ENCODE results near the gene EPGN. TPM values are rescaled to one million over a fixed set of nuclear protein-coding genes. Genes with fewer than 3 reads are reported as not detected.

Gene EPGN
- total and polyA plus RNA-seq, 2 of the 13 experiments (the other 11 are each of a cell fraction or from before 2014, with no cell fraction given) = not detected

DNA sequence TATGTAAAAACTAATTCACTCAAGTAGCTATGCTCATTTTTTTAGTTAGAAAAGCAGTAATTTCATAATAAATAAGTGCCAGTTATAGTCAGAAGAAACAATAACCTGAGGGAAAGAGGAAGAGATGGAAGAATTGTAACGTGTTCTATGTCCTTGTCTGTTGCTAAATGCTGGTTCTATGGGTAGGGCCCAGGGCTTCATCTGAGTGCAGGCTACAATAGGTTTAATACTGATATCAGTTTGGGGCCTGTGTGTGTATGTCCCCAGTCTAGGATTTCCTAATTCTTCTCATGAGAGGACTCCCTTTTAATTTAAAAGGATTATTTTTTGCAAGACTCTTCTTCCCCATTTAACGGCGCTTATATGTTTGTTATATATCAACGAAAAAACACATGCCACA, 53.4 kb downstream of the EPGN start:
- Histone ChIP-seq H3K9ac (ENCODE audit: insufficient read depth, low read depth, low read length) (no peak overlapping the region), H2AFZ (ENCODE audit: low read length) (no peak overlapping the region), H3K4me1 (ENCODE audit: insufficient read depth, low read length) (no peaks in the 10 kb centered on the region), H3K4me2 (ENCODE audit: low read depth, low read length) (no peak overlapping the region), H3K4me3 (replicated peaks in 1 of 3; ENCODE audit: insufficient read depth in 1 of 3, low read depth in 2 of 3, low read length in 3 of 3) (no peak overlapping the region), H3K9me3 (ENCODE audit: low read length) (no peaks in the 10 kb centered on the region), H3K36me3 (replicated peaks in 1 of 2; ENCODE audit: control insufficient read depth in 1 of 2, insufficient read depth in 2 of 2, low read length in 2 of 2) (no peaks in the 10 kb centered on the region), H3K27ac (ENCODE audit: extremely low read length, insufficient read depth, low read length) (no peak overlapping the region), H3K79me2 (ENCODE audit: insufficient read depth, low read length) (no peaks in the 10 kb centered on the region), H3K27me3 (ENCODE audit: control insufficient read depth in 1 of 2, insufficient read depth in 2 of 2, low read length in 2 of 2) (peaks cover 0 to 22% of the 10 kb centered on the region in 2 experiments; a peak in 3 of 5 replicates), H4K20me1 (ENCODE audit: insufficient read depth, low read length) (no peaks in the 10 kb centered on the region)
- no peak for ATAC-seq
- DNase-seq (ENCODE audit: low spot score) = no peak
- no TSS peak for BruUV-seq (replicated peaks)
- intact Hi-C loops (cut with micrococcal nuclease; ENCODE audit: unreplicated experiment) (no loop called here), in situ Hi-C loops (cut with HindIII; ENCODE audit: extremely low pct_ligation_motif_present, low pct_unique_long_range_greater_than_20kb) (no loop called here)
- ChIA-PET CTCF (ENCODE audit: low intra/inter-chr PET ratio, low total read pairs) (no interaction called here), POLR2A (no interaction called here)
- 59% methylated on average over 4 of the region's 4 CpGs for WGBS (ENCODE audit: low lambda C conversion rate)
- no peak for TF ChIP-seq ARNT2 (CRISPR knock-in tag; IDR thresholded peaks at IDR 0.05; ENCODE audit: low read depth)
- FAIRE-seq = no peak

DNA sequence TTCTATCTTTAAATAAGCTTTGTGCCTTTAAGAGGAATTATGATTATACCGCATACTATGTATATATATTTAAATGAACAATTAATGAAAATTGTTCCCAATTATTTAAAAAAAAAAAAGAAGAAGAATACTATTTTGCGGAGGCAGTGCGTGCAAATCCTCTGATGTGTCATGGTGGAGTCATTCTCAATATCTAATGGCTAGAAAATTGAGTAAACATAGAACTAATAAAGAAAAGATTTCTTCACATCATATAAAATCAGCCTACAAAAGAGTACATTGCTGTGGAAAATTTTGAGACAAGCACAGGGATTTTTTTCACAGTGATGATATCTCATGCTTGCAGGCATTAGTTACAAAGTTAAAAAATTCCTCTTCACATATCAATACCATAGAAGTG, 54.1 kb downstream of the EPGN start:
- peaks cover 0 to 22% of the 10 kb centered on the region in 2 experiments; a peak in 3 of 5 replicates for H3K27me3 ChIP-seq (ENCODE audit: control insufficient read depth in 1 of 2, insufficient read depth in 2 of 2, low read length in 2 of 2)
- ATAC-seq (no peak), FAIRE-seq (no peak), DNase-seq (ENCODE audit: low spot score) (no peak)
- H2AFZ ChIP-seq (ENCODE audit: low read length) = no peak overlapping the region
- 90% methylated on average over 3 of the region's 3 CpGs for WGBS (ENCODE audit: low lambda C conversion rate)
- ChIA-PET POLR2A (no interaction called here), CTCF (ENCODE audit: low intra/inter-chr PET ratio, low total read pairs) (no interaction called here)
- H3K4me3 ChIP-seq (replicated peaks in 1 of 3; ENCODE audit: insufficient read depth in 1 of 3, low read depth in 2 of 3, low read length in 3 of 3) = no peak overlapping the region
- in situ Hi-C loops (cut with HindIII; ENCODE audit: extremely low pct_ligation_motif_present, low pct_unique_long_range_greater_than_20kb) (no loop called here), intact Hi-C loops (cut with micrococcal nuclease; ENCODE audit: unreplicated experiment) (no loop called here)
- no peak overlapping the region for H3K9ac ChIP-seq (ENCODE audit: insufficient read depth, low read depth, low read length)
- BruUV-seq (replicated peaks) = no TSS peak
- no peaks in the 10 kb centered on the region for H3K36me3 ChIP-seq (replicated peaks in 1 of 2; ENCODE audit: control insufficient read depth in 1 of 2, insufficient read depth in 2 of 2, low read length in 2 of 2)
- H3K79me2 ChIP-seq (ENCODE audit: insufficient read depth, low read length) = no peaks in the 10 kb centered on the region
- H3K9me3 ChIP-seq (ENCODE audit: low read length) = no peaks in the 10 kb centered on the region
- H4K20me1 ChIP-seq (ENCODE audit: insufficient read depth, low read length) = no peaks in the 10 kb centered on the region
- H3K27ac ChIP-seq (ENCODE audit: extremely low read length, insufficient read depth, low read length) = no peak overlapping the region
- H3K4me2 ChIP-seq (ENCODE audit: low read depth, low read length) = no peak overlapping the region
- no peaks in the 10 kb centered on the region for H3K4me1 ChIP-seq (ENCODE audit: insufficient read depth, low read length)
- TF ChIP-seq, protein P1, sequence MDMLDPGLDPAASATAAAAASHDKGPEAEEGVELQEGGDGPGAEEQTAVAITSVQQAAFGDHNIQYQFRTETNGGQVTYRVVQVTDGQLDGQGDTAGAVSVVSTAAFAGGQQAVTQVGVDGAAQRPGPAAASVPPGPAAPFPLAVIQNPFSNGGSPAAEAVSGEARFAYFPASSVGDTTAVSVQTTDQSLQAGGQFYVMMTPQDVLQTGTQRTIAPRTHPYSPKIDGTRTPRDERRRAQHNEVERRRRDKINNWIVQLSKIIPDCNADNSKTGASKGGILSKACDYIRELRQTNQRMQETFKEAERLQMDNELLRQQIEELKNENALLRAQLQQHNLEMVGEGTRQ (IDR thresholded peaks at IDR 0.05; ENCODE audit: low read depth, low read length) = no peak
- TF ChIP-seq, protein P1 (CRISPR knock-in tag; IDR thresholded peaks at IDR 0.05; ENCODE audit: borderline replicate concordance) = no peak
- TF ChIP-seq JDP2 (CRISPR knock-in tag; IDR thresholded peaks at IDR 0.05; ENCODE audit: borderline replicate concordance) = no peak
- TF ChIP-seq SNAI1 (CRISPR knock-in tag; IDR thresholded peaks at IDR 0.05; ENCODE audit: borderline replicate concordance) = no peak
- no peak for TF ChIP-seq RBAK (CRISPR knock-in tag; IDR thresholded peaks at IDR 0.05)
- TF ChIP-seq SMAD3 (CRISPR knock-in tag; IDR thresholded peaks at IDR 0.05) = no peak
- TF ChIP-seq CENPT (CRISPR knock-in tag; IDR thresholded peaks at IDR 0.05; ENCODE audit: low read depth) = no peak
- TF ChIP-seq ZNF792 (CRISPR knock-in tag; IDR thresholded peaks at IDR 0.05) = no peak
- TF ChIP-seq, protein P2, sequence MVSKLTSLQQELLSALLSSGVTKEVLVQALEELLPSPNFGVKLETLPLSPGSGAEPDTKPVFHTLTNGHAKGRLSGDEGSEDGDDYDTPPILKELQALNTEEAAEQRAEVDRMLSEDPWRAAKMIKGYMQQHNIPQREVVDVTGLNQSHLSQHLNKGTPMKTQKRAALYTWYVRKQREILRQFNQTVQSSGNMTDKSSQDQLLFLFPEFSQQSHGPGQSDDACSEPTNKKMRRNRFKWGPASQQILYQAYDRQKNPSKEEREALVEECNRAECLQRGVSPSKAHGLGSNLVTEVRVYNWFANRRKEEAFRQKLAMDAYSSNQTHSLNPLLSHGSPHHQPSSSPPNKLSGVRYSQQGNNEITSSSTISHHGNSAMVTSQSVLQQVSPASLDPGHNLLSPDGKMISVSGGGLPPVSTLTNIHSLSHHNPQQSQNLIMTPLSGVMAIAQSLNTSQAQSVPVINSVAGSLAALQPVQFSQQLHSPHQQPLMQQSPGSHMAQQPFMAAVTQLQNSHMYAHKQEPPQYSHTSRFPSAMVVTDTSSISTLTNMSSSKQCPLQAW (CRISPR knock-in tag; IDR thresholded peaks at IDR 0.05) = no peak
- TF ChIP-seq ZNF563 (CRISPR knock-in tag; IDR thresholded peaks at IDR 0.05) = no peak
- no peak for TF ChIP-seq RBFOX2 (IDR thresholded peaks at IDR 0.05; ENCODE audit: low read depth, low read length)
- no peak for TF ChIP-seq HES4 (CRISPR knock-in tag; IDR thresholded peaks at IDR 0.05; ENCODE audit: borderline replicate concordance)
- TF ChIP-seq SSRP1 (CRISPR knock-in tag; IDR thresholded peaks at IDR 0.05) = no peak
- TF ChIP-seq ZNF253 (CRISPR knock-in tag; IDR thresholded peaks at IDR 0.05; ENCODE audit: borderline replicate concordance) = no peak
- TF ChIP-seq, protein P3, sequence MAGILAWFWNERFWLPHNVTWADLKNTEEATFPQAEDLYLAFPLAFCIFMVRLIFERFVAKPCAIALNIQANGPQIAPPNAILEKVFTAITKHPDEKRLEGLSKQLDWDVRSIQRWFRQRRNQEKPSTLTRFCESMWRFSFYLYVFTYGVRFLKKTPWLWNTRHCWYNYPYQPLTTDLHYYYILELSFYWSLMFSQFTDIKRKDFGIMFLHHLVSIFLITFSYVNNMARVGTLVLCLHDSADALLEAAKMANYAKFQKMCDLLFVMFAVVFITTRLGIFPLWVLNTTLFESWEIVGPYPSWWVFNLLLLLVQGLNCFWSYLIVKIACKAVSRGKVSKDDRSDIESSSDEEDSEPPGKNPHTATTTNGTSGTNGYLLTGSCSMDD (CRISPR knock-in tag; IDR thresholded peaks at IDR 0.05) = no peak
